CD4-positive, alpha-beta T cell (primary cell): ENCODE data around the gene LPP. TPM values are rescaled to one million over a fixed set of nuclear protein-coding genes. Genes with fewer than 3 reads are reported as not detected.

ENCODE experiments used
- ATAC-seq: fragments of 200-7000 bp; cut with Tn5 transposase; one replicate; pipeline ENCODE4 v1.10.0; 2022; ENCODE audit warnings: mild to moderate bottlenecking; ENCODE audit not compliant: poor library complexity
- CTCF ChIA-PET: fragments of 350-600 bp; sonication (Branson Sonifier 250); formaldehyde crosslinking; loops from one replicate; lab custom pipeline; 2021; ENCODE audit warnings: antibody characterized with exemption, inconsistent platforms; lab: Charles Lee
- POLR2A ChIA-PET: fragments of 350-600 bp; sonication (Branson Sonifier 250); formaldehyde crosslinking; loops from one replicate; lab custom pipeline; 2021; ENCODE audit warnings: antibody characterized with exemption, inconsistent platforms; lab: Charles Lee
- DNase-seq, 14 experiments: peaks; one replicate each; pipeline ENCODE4 v3.0.0-alpha.2; 2013 to 2020; ENCODE audit warnings: mixed read lengths in 2 of 14
- H3K27ac ChIP-seq, 2 donors: one replicate each; pipeline versions ENCODE4 v1.5.1 to v1.7.0; 2013; ENCODE audit warnings: low read length in 2 of 2, low read depth in 1 of 2, mild to moderate bottlenecking in 1 of 2
- H3K27me3 ChIP-seq, 2 experiments: 1 replicate in 1 of 2; 2 replicates in 1 of 2; pipeline versions ENCODE4 v1.6.1 to v1.7.0; 2013; ENCODE audit warnings: low read length in 2 of 2, control low read depth in 1 of 2, mild to moderate bottlenecking in 1 of 2, moderate library complexity in 1 of 2; ENCODE audit not compliant: insufficient read depth in 2 of 2, control insufficient read depth in 1 of 2
- H3K36me3 ChIP-seq: one replicate; pipeline ENCODE4 v1.6.1; 2013; ENCODE audit warnings: low read length, control low read depth; ENCODE audit not compliant: insufficient read depth
- H3K4me1 ChIP-seq: one replicate; pipeline ENCODE4 v1.6.1; 2013; ENCODE audit warnings: low read length, control low read depth; ENCODE audit not compliant: insufficient read depth
- H3K4me3 ChIP-seq: one replicate; pipeline ENCODE4 v1.5.1; 2013; ENCODE audit warnings: mild to moderate bottlenecking, low read length, moderate library complexity
- H3K9me3 ChIP-seq, 2 experiments: 1 replicate in 1 of 2; 2 replicates in 1 of 2; pipeline versions ENCODE4 v1.6.1 to v1.7.0; 2013; ENCODE audit warnings: low read length in 2 of 2, mild to moderate bottlenecking in 2 of 2, control low read depth in 1 of 2, moderate library complexity in 1 of 2; ENCODE audit not compliant: control insufficient read depth in 1 of 2, insufficient read depth in 1 of 2
- H3K27ac Mint-ChIP-seq: one replicate; pipeline ENCODE4 v1.8.0; 2020; ENCODE audit warnings: mixed read lengths
- H3K27me3 Mint-ChIP-seq: one replicate; pipeline ENCODE4 v1.8.0; 2021; ENCODE audit warnings: mixed read lengths
- H3K36me3 Mint-ChIP-seq: one replicate; pipeline ENCODE4 v1.8.0; 2021; ENCODE audit warnings: low read depth, mixed read lengths
- H3K4me1 Mint-ChIP-seq: one replicate; pipeline ENCODE4 v1.8.0; 2021; ENCODE audit warnings: low read depth, mixed read lengths
- H3K4me3 Mint-ChIP-seq: one replicate; pipeline ENCODE4 v1.8.0; 2020; ENCODE audit warnings: mild to moderate bottlenecking, mixed read lengths
- H3K9me3 Mint-ChIP-seq: one replicate; pipeline ENCODE4 v1.8.0; 2020; ENCODE audit warnings: mixed read lengths
- CTCF ChIP-seq: fragments of 200-600 bp; IDR thresholded peaks from one replicate; pipeline ENCODE4 v1.8.0; 2022; ENCODE audit warnings: antibody characterized with exemption, mild to moderate bottlenecking
- intact Hi-C, 2 experiments: fragments of 100-400 bp; cut with DNase I in 1 of 2; cut with micrococcal nuclease in 1 of 2; formaldehyde crosslinking; loops; one replicate each; pipeline versions ENCODE4 v1.15.1 to v1.9.0; 2023 to 2025; cut with DNase I, micrococcal nuclease
- total RNA-seq, 174 experiments: library from RNA in 2 of 174; stranded (reverse) in 2 of 174; gene quantifications; one replicate each; pipeline ENCODE4 v1.2.3 and lab custom pipeline; 2021 to 2026

Gene LPP
- total RNA-seq, 2 experiments from 2014 or later = 45.6 to 45.9 TPM

GRCh38 chr3:188798556-188799145 lies 644.7 kb downstream of the LPP start:
- Histone ChIP-seq H3K9me3 (no peaks in the 10 kb centered on the region), H3K27ac (no peak overlapping the region), H3K4me1 (no peaks in the 10 kb centered on the region), H3K4me3 (no peak overlapping the region), H3K36me3 (no peaks in the 10 kb centered on the region), H3K27me3 (no peaks in the 10 kb centered on the region)
- Mint-ChIP-seq H3K9me3 (no peaks in the 10 kb centered on the region), H3K4me3 (no peak overlapping the region), H3K27me3 (no peaks in the 10 kb centered on the region), H3K36me3 (no peaks in the 10 kb centered on the region), H3K27ac (no peak overlapping the region), H3K4me1 (no peaks in the 10 kb centered on the region)
- CTCF ChIA-PET = interaction anchor here (1.3 kb wide), 1 partner anchor 1059 kb away, joined by 5 read pairs; no protein-coding TSS in a partner anchor
- DNase-seq (no peak), ATAC-seq (no peak)
- POLR2A ChIA-PET = no interaction called here
- intact Hi-C loops = no loop called here
- TF ChIP-seq CTCF = no peak

GRCh38 chr3:188801393-188801792 lies 647.4 kb downstream of the LPP start:
- H3K27ac Mint-ChIP-seq = no peak overlapping the region

GRCh38 chr3:188802645-188803044 lies 648.7 kb downstream of the LPP start:
- Histone ChIP-seq H3K4me3 (no peak overlapping the region), H3K36me3 (no peaks in the 10 kb centered on the region), H3K9me3 (peaks cover 0 to 10% of the 10 kb centered on the region in 2 experiments), H3K4me1 (no peaks in the 10 kb centered on the region), H3K27me3 (no peaks in the 10 kb centered on the region), H3K27ac (no peak overlapping the region)
- ATAC-seq = no peak
- Mint-ChIP-seq H3K4me3 (no peak overlapping the region), H3K36me3 (peaks cover 9% of the 10 kb centered on the region), H3K27me3 (no peaks in the 10 kb centered on the region), H3K4me1 (no peaks in the 10 kb centered on the region), H3K9me3 (peaks cover 8% of the 10 kb centered on the region), H3K27ac (no peak overlapping the region)
- intact Hi-C loops = no loop called here
- no peak for TF ChIP-seq CTCF
- CTCF ChIA-PET = interaction anchor here (1.1 kb wide), 1 partner anchor 25 kb away, joined by 3 read pairs; no protein-coding TSS in a partner anchor
- POLR2A ChIA-PET = no interaction called here
- DNase-seq = no peak

More at GRCh38 chr3:188801393-188801792, 647.4 kb downstream of the LPP start:
- Mint-ChIP-seq H3K4me1 (no peaks in the 10 kb centered on the region), H3K4me3 (no peak overlapping the region), H3K27me3 (no peaks in the 10 kb centered on the region), H3K36me3 (no peaks in the 10 kb centered on the region), H3K9me3 (no peaks in the 10 kb centered on the region)
- H3K9me3 ChIP-seq = no peaks in the 10 kb centered on the region
- no peaks in the 10 kb centered on the region for H3K4me1 ChIP-seq
- no peaks in the 10 kb centered on the region for H3K36me3 ChIP-seq
- TF ChIP-seq CTCF = no peak
- DNase-seq = no peak
- no peak for ATAC-seq
- ChIA-PET POLR2A (no interaction called here), CTCF (no interaction called here)
- H3K27me3 ChIP-seq = no peaks in the 10 kb centered on the region
- H3K4me3 ChIP-seq = no peak overlapping the region
- H3K27ac ChIP-seq = no peak overlapping the region
- intact Hi-C loops = no loop called here
